ENCODE results near the gene TMEM63A.

Gene TMEM63A

DNA sequence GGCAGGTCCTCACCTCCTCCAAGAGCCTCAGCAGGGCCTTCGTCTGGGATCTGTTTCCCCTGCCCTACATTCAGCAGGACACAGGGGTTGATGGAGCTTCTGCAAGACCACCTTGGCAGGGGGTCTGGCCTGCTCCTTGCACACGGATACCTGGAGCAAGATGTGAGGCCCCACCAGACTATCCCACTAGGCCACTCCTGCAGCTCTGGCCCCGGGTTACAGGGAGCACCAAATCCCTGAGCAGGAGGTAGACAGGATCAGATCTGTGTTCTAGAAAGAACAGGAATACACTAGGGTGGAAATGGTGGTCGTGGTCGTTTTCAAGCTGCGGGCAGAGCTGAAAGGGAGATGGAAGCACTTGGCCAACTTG, 38.8 kb downstream of the TMEM63A start:
- Histone ChIP-seq H3K9me2 (replicated peaks; ENCODE audit: control insufficient read depth, low read length) (no peaks in the 10 kb centered on the region), H3K79me2 (ENCODE audit: control insufficient read depth, low read length) (no peaks in the 10 kb centered on the region), H3F3A (ENCODE audit: control insufficient read depth, insufficient read depth) (0 out of 2 replicates have a peak, but pooled peaks cover 4% of the 10 kb centered on the region), H3K27ac (ENCODE audit: low read depth, low read length) (no peak overlapping the region), H3K4me2 (ENCODE audit: low read length) (no peak overlapping the region), H3K27me3 (ENCODE audit: control insufficient read depth, low read length) (no peaks in the 10 kb centered on the region), H3K4me1 (ENCODE audit: control insufficient read depth, low read length) (peaks cover 11% of the 10 kb centered on the region), H3K36me3 (ENCODE audit: control insufficient read depth, low read length) (no peaks in the 10 kb centered on the region), H3K9me3 (ENCODE audit: control insufficient read depth, insufficient read depth, low read length) (no peaks in the 10 kb centered on the region), H3K4me3 (ENCODE audit: low read length) (no peak overlapping the region), H4K20me1 (ENCODE audit: control insufficient read depth, insufficient read depth, low read depth, low read length) (no peaks in the 10 kb centered on the region)
- TF ChIP-seq CTCF (IDR thresholded peaks at IDR 0.05; ENCODE audit: low read depth, low read length, poor library complexity, severe bottlenecking) = no peak
- TF ChIP-seq EZH2phosphoT487 (IDR thresholded peaks at IDR 0.05; ENCODE audit: borderline replicate concordance, low read length) = no peak

DNA sequence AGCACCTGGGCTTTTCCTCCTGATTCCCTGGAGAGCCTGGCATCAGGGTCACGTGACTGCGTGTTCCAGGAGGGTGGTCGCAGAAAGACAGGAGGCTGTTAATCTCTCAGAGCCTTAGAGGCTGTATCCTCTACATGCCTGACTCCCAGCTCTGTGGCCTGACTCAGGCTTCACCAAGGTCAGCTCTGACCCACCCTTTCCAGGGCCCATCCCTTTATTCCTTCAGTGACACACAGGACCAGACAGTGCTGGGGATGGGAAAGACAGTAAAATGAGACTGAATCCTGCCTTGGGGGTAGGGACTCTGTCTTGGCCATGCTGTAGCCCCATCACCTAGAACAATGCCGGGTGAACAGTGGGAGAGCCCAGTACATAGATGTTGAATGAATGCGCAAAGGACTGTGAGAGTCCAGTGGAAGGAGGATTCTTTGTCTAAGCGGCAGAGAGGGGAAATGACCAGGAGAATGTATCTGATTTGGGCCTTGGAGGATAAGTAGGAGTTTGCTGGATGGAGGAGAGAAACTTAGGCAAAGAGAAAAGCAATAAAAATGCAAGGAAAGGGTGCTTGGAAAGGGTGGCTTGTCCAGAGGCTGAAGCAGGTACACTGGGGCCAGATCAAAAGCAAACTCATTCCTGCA, 39.3 kb downstream of the TMEM63A start:
- H3F3A ChIP-seq (ENCODE audit: control insufficient read depth, insufficient read depth) = no peaks in the 10 kb centered on the region
- H3K36me3 ChIP-seq (ENCODE audit: control insufficient read depth, low read length) = no peaks in the 10 kb centered on the region

DNA sequence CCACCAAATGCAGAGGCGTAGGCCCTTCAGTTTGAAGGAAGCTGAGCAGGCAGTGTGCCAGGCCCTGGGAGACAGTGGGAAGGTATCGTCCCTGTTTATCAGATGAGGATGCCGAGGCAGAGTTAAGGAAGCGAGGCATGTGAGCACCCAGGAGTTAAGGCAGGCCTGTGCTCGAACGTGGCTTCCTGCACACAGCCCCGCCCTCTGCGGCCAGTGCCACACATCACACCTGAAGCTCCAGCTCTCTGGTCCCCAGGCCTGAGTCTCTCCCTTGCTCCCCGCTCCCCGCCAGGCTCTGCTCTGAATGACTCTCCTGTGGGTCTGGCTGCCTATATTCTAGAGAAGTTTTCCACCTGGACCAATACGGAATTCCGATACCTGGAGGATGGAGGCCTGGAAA, 40.1 kb downstream of the TMEM63A start:
- Histone ChIP-seq H3K9me3 (ENCODE audit: control insufficient read depth, insufficient read depth, low read length) (no peaks in the 10 kb centered on the region), H3K4me3 (ENCODE audit: low read length) (no peak overlapping the region), H3K4me2 (ENCODE audit: low read length) (no peak overlapping the region), H3K9me2 (replicated peaks; ENCODE audit: control insufficient read depth, low read length) (no peaks in the 10 kb centered on the region), H3K79me2 (ENCODE audit: control insufficient read depth, low read length) (no peaks in the 10 kb centered on the region), H3K27ac (ENCODE audit: low read depth, low read length) (no peak overlapping the region), H3F3A (ENCODE audit: control insufficient read depth, insufficient read depth) (no peaks in the 10 kb centered on the region), H4K20me1 (ENCODE audit: control insufficient read depth, insufficient read depth, low read depth, low read length) (no peaks in the 10 kb centered on the region), H3K27me3 (ENCODE audit: control insufficient read depth, low read length) (no peaks in the 10 kb centered on the region), H3K36me3 (ENCODE audit: control insufficient read depth, low read length) (no peaks in the 10 kb centered on the region), H3K4me1 (ENCODE audit: control insufficient read depth, low read length) (no peaks in the 10 kb centered on the region)
- no peak for TF ChIP-seq EZH2phosphoT487 (IDR thresholded peaks at IDR 0.05; ENCODE audit: borderline replicate concordance, low read length)
- TF ChIP-seq CTCF (IDR thresholded peaks at IDR 0.05; ENCODE audit: low read depth, low read length, poor library complexity, severe bottlenecking) = no peak

More for the DNA sequence above, 39.3 kb downstream of the TMEM63A start:
- Histone ChIP-seq H3K4me2 (ENCODE audit: low read length) (no peak overlapping the region), H3K4me3 (ENCODE audit: low read length) (no peak overlapping the region), H3K9me3 (ENCODE audit: control insufficient read depth, insufficient read depth, low read length) (no peaks in the 10 kb centered on the region), H3K9me2 (replicated peaks; ENCODE audit: control insufficient read depth, low read length) (no peaks in the 10 kb centered on the region), H4K20me1 (ENCODE audit: control insufficient read depth, insufficient read depth, low read depth, low read length) (no peaks in the 10 kb centered on the region), H3K27me3 (ENCODE audit: control insufficient read depth, low read length) (no peaks in the 10 kb centered on the region), H3K79me2 (ENCODE audit: control insufficient read depth, low read length) (no peaks in the 10 kb centered on the region), H3K4me1 (ENCODE audit: control insufficient read depth, low read length) (peaks cover 6% of the 10 kb centered on the region), H3K27ac (ENCODE audit: low read depth, low read length) (no peak overlapping the region)
- no peak for TF ChIP-seq CTCF (IDR thresholded peaks at IDR 0.05; ENCODE audit: low read depth, low read length, poor library complexity, severe bottlenecking)
- TF ChIP-seq EZH2phosphoT487 (IDR thresholded peaks at IDR 0.05; ENCODE audit: borderline replicate concordance, low read length) = no peak

Measured in DOHH2 (cell line).